ENCODE results near the gene KCNJ6.
A peak's percentile ranks its signal among the peaks of the same experiment; 100 is the strongest.
"Not testable (repeated sequence)": the region's sequence is repeated elsewhere in the genome, so short reads cannot be mapped to it uniquely, and the experiment has no call there.

The KCNJ6 gene

DNA sequence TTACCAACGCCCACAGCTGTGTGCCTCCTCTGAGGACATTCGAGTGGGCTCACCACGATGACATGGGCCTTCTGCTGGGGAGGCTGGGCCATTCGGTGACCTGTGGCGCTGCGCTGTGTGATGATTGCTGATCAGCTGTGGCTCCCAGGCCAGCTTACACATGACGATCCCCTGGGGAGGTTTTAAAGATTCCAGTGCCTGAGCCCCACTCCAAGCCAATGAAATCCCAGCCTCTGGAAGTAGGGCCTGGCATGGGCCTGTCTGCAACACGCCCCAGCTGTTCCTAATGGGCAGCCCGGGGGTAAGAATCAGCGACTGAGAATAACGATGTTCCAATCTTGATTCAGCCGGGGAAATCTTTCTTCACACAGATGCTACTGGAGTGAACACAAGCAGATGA, 153.7 kb downstream of the KCNJ6 start:
- no peak for DNase-seq (ENCODE audit: low read depth)
- no peak for TF ChIP-seq CTCF (IDR thresholded peaks at IDR 0.05; ENCODE audit: low read length, missing control alignments)
- no peak overlapping the region for H3K4me3 ChIP-seq (replicated peaks; ENCODE audit: low read depth, low read length)

DNA sequence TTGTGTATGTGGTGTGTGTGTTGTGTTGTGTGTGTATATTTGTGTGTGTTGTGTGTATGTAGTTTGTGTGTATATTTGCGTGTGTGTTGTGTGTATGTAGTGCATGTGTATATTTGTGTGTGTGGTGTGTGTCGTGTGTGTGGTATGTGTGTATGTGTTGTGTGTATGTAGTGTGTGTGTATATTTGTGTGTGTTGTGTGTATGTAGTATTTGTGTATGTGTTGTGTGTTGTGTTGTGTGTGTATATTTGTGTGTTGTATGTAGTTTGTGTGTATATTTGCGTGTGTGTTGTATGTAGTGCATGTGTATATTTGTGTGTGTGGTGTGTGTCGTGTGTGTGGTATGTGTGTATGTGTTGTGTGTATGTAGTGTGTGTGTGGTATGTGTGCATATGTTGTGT, 154.9 kb downstream of the KCNJ6 start:
- H3K4me3 ChIP-seq (replicated peaks; ENCODE audit: low read depth, low read length), result not testable (repeated sequence)

GRCh38 chr21:37759777-37760176, 156.5 kb downstream of the KCNJ6 start:
- no peak overlapping the region for H3K4me3 ChIP-seq (replicated peaks; ENCODE audit: low read depth, low read length)
- no peak for DNase-seq (ENCODE audit: low read depth)
- TF ChIP-seq CTCF (IDR thresholded peaks at IDR 0.05; ENCODE audit: low read length, missing control alignments), result no peak

More for the DNA sequence above, 154.9 kb downstream of the KCNJ6 start:
- DNase-seq (ENCODE audit: low read depth), result not testable (repeated sequence)

DNA sequence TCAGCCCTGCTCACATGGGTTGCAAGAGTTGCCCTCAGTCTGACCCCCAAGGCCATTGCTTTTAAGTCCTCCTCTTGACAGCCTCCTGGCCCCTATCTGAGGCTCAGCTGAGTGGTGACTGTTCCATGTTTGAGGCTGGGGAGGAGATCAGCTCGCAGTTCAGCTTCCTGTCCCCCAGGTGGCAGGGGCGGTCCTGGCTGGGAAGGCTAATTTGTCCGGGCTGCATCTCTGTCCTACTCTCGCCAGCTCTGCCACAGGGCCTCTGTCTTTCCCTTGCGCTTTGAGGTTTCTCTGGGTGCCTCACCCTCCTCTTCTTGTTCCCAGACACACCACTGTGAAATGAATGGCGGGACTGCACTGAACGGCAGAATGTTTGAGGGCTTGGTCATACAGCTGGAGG, 157.3 kb downstream of the KCNJ6 start:
- H3K4me3 ChIP-seq (replicated peaks; ENCODE audit: low read depth, low read length), result no peak overlapping the region
- DNase-seq (ENCODE audit: low read depth), result peak; percentile 45
- TF ChIP-seq CTCF (IDR thresholded peaks at IDR 0.05; ENCODE audit: low read length, missing control alignments), result peak; percentile 57

DNA sequence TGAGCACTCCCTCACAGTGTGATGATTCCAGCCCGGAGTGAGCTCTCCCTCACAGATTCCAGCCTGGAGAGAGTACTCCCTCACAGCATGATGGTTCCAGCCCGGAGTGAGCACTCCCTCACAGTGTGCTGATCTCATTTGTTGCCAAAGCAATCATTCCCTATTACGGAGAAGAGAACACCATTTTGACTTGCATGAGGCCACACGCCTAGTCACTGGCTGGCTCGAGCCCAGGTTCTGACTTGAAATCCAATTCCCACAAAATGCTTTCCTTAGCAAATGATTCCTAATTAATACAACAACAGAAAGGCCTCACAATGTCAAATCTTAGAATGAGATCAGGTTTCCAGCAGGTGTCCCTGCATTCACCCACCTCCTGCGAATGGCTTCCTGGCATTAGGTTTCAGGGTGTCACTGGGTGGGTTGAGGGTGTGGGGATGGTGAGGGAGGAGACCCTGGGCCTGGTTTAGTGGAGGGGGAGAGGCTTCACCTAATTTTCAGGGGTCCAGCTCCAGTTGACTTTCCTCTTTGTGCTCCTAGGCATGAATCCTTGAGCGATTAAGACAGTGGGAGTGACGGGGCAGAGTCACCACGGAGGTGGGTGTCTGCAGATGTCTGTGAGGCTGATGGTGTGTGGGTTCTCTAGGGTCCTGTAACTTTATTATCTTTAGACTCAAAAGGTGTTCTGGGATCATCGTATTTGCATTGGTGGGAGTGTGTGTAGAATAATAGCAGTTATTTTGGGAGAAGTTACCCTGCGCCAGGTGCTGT, 158.5 kb downstream of the KCNJ6 start:
- TF ChIP-seq CTCF (IDR thresholded peaks at IDR 0.05; ENCODE audit: low read length, missing control alignments), result no peak
- DNase-seq (ENCODE audit: low read depth), result no peak
- no peak overlapping the region for H3K4me3 ChIP-seq (replicated peaks; ENCODE audit: low read depth, low read length)

GRCh38 chr21:37753122-37753599, 163.1 kb downstream of the KCNJ6 start:
- no peak overlapping the region for H3K4me3 ChIP-seq (replicated peaks; ENCODE audit: low read depth, low read length)
- no peak for TF ChIP-seq CTCF (IDR thresholded peaks at IDR 0.05; ENCODE audit: low read length, missing control alignments)
- DNase-seq (ENCODE audit: low read depth), result no peak

- DNase-seq (ENCODE audit: low read depth), result peak; percentile 48
- TF ChIP-seq CTCF (IDR thresholded peaks at IDR 0.05; ENCODE audit: low read length, missing control alignments), result no peak
- no peak overlapping the region for H3K4me3 ChIP-seq (replicated peaks; ENCODE audit: low read depth, low read length)
Observed at GRCh38 chr21:37751268-37751975, 164.8 kb downstream of the KCNJ6 start.
